Measurements from ENCODE around the gene RGS9.

GRCh38 chr17:65229621-65229995, 92.4 kb downstream of the RGS9 start:
- TF ChIP-seq CTCF (IDR thresholded peaks at IDR 0.05; ENCODE audit: poor library complexity): no peak
- TF ChIP-seq EZH2 (IDR thresholded peaks at IDR 0.05; ENCODE audit: borderline replicate concordance): no peak
- TF ChIP-seq EZH2phosphoT487 (IDR thresholded peaks at IDR 0.05; ENCODE audit: low read depth, severe bottlenecking, unreplicated experiment): no peak
